Hippocampal formation (tissue), 2 donors: Measurements from ENCODE around the gene NRROS.
"Not testable (repeated sequence)": the region's sequence is repeated elsewhere in the genome, so short reads cannot be mapped to it uniquely, and the experiment has no call there.

Source experiments
- DNase-seq, 2 donors: peaks; one replicate each; lab custom pipeline; 2025; lab: John Stamatoyannopoulos, UW

NRROS gene

GRCh38 chr3:196639483-196640296 lies at the start of gene NRROS:
TSS of gene NRROS (plus strand) at chr3:196639694. CDS start at chr3:196654540, 14,846 bp downstream.
- DNase-seq = peak in 1 of 2 donors; percentile 54

DNA sequence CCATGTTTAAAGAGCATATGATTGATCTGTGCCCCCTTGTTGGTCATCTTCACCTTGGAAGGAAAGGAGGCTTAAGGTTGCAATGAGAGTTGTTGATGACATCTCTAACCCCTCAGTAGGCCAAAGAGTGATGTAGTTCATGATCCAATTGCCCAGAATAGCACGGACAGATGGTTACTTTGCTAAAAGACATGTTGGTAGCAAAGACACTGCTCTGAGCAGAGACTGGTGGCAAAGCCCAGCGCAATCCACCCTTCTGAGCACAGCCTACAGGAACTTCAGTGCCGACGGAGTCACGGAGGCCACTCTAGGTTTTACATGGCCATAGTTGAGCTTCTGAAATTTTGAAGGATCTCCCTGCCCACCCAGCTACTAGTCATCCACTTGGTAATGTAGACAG lies 49.2 kb upstream of the NRROS start:
- no peak for DNase-seq

DNA sequence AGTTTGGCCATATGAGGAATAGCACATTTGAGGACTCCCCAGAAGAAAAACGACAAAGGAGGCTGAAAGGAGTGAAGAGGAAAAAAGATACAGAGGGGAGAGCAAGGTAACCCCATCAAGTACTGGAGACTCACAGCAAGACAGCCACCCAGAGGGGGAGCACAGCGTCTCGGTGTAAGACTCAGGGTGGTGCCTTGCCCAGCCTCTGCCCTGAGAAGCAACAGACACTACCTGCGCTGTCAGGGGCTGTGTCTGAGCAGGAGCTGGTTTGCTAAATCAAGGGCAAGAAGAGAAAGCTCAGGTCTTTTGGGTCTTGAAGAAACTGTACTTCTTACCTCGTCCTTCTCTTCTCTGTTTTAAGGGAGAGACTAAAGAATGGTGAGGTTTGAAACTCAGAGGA lies 43.1 kb upstream of the NRROS start:
- no peak for DNase-seq

GRCh38 chr3:196597971-196598733 lies 41.3 kb upstream of the NRROS start:
- DNase-seq = not testable (repeated sequence)

- no peak for DNase-seq
These were observed 39.8 kb upstream of the NRROS start for GRCh38 chr3:196599734-196600128.

DNA sequence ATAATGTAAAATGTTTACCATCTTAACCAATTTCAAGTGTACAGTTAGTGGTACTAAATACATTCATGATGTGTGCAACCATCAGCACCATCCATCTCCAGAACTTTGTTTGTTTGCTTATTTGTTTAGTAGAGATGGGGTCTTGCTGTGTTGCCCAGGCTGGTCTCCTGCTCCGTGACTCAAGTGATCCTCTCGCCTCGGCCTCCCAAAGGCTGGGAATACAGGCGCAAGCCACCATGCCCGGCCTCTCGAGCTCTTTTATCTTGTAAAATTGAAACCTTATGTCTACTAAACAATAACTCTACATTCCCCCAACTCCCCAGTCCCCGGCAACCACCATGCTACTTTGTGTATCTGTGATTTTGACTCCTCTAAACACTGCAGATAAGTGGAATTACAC lies 39.1 kb upstream of the NRROS start:
- no peak for DNase-seq

GRCh38 chr3:196602673-196603072 lies 36.8 kb upstream of the NRROS start:
- DNase-seq = no peak

DNA sequence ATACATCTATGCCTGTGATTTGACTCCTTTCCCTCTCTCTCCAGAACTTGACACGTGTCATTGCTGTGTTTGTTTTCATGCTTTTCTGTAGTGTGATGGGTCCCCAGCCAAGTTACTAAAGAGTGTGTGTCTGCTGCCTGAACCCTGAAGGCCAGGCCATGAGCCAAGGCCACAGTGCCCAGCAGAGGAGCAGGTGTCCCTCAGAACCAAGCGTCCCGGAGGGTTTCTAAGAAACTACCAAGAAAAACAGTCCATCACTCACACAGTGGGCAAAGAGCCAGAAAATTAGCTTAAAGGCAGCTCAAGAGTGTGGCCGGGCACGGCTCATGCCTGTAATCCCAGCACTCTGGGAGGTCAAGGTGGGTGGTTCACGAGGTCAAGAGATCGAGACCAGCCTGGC lies 35.8 kb upstream of the NRROS start:
- DNase-seq = no peak

DNA sequence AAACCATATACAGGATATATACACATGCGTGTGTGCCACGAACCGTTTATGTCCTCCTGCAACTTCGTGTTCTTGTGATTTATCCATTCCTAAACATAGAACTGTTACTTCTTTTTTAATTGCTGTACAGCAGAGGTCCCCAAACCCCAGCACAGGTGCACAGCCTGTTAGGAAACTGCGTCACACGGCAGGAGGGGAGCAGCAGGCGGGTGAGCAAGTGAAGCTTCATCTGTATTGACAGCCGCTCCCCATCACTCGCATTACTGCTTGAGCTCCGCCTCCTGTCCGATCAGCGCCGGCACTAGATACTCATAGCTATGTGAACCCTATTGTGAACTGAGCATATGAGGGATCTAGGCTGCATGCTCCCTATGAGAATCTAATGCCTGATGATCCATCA lies 34.9 kb upstream of the NRROS start:
- DNase-seq = no peak

DNA sequence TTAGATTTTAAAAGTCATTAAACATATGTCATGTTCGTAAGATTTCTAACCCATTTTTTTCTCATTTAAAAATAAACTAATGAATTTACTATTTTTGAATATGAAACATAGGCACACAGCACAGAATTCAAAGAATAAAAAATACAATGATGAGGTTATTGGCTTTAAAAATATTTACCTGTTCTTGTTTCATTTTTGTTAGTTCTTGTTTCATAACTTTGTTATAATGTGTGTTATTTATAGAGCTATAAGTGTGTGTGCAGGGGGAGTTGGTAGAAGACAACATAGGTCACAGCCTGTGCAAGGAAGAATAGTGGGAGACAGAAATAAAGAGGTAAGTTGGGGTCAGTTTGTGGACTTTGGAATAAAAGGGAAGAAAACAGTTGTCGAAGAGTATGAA lies 30.8 kb upstream of the NRROS start:
- no peak for DNase-seq

DNA sequence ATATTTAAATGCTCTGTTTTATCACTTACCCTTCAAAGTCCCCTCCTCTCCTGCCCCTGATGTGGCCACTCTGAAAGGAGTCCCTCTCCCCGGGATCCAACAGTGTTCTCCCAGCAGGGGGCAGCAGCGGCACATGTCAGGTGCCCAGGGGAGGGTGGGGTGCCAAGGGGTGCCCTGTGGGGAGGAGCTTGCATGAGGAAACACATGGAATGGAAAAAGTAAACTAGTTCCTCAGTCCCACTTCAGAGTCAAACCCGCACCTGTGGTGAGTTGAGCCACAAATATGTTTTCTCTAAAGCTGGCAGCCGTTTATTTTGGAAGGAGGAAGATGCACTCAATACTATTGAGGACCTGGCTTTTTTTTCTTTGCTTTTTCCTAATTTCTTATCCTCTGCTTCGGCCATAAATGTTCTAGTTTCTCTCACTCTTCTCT lies 30.1 kb upstream of the NRROS start:
- DNase-seq = peak; percentile 48 to 83

DNA sequence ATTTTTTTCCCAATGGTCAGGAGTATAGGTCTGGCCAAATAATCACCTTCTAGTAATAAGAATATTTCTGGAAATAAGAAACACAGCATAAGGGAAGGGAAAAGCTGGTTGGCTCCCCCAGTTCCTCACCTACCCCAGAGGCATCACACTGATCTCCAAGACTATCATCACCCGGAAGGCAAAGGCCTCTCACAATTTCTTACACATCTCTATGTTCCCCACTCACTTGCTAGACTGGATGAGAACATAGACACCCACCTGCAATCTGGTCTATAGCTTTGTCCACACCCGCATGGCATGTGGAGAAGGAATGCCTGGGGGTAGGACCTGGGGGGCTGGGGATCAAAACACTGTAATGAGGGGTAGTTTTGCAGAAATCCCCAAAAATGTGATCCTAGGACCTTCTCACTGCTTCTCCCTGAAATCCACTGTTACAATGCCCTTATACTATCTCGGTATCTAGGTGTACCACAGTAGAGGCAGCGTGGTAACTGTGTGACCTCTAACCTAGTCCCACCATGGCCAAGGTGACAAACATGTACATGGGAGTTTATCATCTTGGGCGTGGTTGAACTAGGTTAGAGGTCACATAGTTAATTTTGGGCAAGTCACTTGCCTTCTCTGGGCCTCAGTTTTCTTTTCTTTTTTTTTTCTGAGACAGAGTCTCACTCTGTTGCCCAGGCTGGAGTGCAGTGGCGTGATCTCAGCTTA lies 29.5 kb upstream of the NRROS start:
- no peak for DNase-seq

DNA sequence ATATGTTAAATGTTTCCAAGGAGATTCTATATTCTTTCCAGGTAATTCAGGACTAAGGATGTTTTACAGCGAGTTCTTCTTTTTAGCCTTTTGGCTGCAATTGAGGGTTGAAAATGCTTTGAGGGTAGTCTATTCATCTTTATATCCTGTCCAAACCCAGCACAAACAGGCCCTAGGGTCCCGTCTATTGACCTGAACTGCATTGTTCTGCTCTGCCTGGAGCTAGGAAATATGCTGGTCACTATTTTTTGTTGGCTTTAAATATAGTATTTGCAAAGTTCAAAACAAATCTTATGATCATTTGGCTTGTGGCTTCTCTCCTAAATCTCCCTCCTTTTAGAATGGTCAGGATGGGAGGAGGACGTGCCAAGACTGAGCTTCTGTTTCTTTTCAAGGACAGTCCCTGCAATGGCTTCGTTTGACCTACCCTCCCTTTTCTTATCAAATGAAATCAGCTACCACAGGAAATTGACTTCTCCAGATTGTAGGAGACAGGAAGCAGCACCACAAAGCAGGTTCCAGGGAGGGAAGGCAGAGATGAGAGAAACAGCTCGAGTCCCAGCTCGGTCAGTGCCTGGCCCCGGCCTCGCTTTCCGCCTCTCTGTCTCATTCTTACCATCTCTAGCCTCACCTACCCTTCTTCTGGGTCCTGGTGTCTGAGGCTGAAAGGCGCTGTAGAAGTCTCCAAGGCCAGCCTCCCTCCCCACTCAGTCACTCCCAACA lies 27.6 kb upstream of the NRROS start:
- DNase-seq = no peak

DNA sequence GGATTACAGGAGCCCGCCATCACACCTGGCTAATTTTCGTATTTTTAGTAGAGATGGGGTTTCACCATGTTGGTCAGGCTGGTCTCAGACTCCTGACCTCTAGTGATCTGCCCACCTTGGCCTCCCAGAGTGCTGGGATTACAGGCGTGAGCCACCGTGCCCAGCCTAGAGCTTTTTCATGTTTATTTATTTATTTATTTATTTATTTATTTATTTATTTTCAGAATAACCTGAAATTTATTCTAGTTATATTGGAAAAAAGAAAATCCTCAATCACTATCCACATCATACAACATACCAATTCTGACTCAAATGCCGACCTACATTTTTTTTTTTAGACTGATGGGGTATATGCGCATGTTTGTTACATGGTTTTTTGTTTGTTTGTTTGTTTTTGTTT lies 24.3 kb upstream of the NRROS start:
- not testable (repeated sequence) for DNase-seq

DNA sequence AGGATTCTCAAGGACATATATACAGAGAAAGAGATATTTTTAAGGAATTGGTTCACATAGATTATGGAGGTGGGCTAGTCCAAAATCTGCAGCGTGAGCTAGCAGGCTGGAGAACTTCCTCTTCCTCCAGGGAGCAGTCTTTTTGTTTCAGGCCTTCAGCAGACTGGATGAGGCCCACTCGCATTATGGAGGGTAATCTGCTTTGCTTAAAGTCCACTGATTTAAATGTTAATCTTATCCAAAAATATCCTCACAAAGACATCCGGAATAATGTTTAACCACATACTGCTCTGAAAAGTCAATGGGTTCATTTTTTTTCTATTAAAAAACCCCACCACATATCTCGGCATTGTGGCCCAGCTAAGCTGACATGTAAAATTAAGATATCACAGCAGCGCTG lies 22.2 kb upstream of the NRROS start:
- no peak for DNase-seq

DNA sequence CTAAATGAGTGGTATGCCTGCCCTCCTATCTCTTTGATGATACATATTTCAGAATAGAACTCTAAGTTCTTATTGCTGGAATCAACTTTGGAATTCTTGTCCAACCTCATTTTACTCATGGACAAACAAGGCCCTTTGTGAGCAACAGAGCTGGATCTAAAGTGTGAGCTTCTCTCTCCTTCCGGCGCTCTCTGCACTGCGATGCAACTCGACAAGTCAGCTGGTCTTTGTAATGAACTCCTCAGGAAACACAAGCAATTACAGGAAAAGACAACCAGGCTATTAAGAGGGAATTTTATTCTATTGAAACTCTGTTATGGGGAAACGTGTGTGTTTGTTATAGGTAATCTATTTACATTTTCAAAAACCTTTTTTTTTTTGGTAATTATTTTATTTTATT lies 20.3 kb upstream of the NRROS start:
- DNase-seq = no peak

- DNase-seq = not testable (repeated sequence)
These were observed 19.9 kb upstream of the NRROS start for GRCh38 chr3:196619627-196620026.

- DNase-seq = no peak
These were observed 19.3 kb upstream of the NRROS start for GRCh38 chr3:196620161-196620604.

DNA sequence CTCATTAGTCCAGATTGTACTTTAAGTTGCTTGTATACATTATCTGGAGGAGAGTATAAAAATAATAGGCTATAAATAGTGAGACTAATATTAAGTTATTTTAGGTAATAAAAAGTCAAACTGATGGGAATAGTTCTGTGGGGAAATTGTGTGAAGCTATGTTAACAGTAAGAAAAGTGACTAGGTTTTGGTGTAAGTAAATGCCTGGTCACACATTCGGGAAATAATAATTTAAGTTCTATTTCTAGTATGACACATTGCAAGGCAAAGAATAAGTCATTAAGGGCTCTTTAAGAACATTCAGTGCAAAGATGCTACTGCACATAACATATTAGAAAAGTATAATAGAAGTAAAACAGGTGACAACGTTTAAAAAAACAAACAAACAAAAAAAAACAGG lies 18.8 kb upstream of the NRROS start:
- DNase-seq = no peak

DNA sequence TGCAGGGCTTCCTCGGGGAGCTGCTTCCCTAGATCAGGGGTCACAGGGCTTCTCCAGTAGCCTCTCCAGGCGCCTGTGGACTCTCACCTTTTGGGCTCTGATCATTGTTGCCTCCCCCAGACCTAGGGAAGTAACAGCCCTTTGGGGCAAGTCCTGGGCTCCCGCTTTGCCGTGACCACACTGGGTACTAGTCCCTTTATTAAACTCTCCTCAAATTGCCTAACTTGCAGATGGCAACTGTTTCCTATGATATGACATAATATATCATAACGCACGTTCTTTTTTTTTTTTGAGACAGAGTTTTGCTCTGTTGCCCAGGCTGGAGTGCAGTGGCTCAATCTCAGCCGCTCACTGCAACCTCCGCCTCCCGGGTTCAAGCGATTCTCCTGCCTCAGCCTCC lies 17.9 kb upstream of the NRROS start:
- no peak for DNase-seq

GRCh38 chr3:196624067-196624790 lies 15.3 kb upstream of the NRROS start:
- DNase-seq = peak in 1 of 2 donors; percentile 42
